ENCODE results near the gene NAA25. TPM values are rescaled to one million over a fixed set of nuclear protein-coding genes. Genes with fewer than 3 reads are reported as not detected.

NAA25 gene
- total RNA-seq (2022; extraction: Qiagen RNA extraction; ENCODE audit: low read depth) = 15.6 to 24.3 TPM (median 22.3 TPM) in 5 replicates

GRCh38 chr12:112108202-112109079, at the start of gene NAA25:
Gene NAA25 (minus strand): TSS chr12:112108783. CDS start chr12:112108773, 10 bp downstream.

GRCh38 chr12:112125250-112125999, 16.8 kb upstream of the NAA25 start, which contains the start of gene TRAFD1:
Gene TRAFD1 (plus strand): TSS chr12:112125560. CDS start chr12:112130523, 4,963 bp downstream.

GRCh38 chr12:112012775-112013600, 95.6 kb downstream of the NAA25 start, which contains the start of the genes ERP29 and TMEM116:
Gene ERP29 (plus strand): TSS chr12:112013426. CDS start chr12:112013466, 40 bp downstream.
Gene TMEM116 (minus strand): TSS chr12:112013165. CDS start chr12:112005270, 7,895 bp downstream.

Other genes with a start within 250 kb of the NAA25 start
- 5.1 to 6.9 TPM (median 6.2 TPM) in 5 replicates for gene TMEM116, start 95.6 kb downstream of the NAA25 start, total RNA-seq (2022; extraction: Qiagen RNA extraction; ENCODE audit: low read depth)
- 119 to 141 TPM (median 128 TPM) in 5 replicates for gene ERP29, start 95.4 kb downstream of the NAA25 start, total RNA-seq (2022; extraction: Qiagen RNA extraction; ENCODE audit: low read depth)
- 17.1 to 20.2 TPM (median 19.0 TPM) in 5 replicates for gene TRAFD1, start 16.8 kb upstream of the NAA25 start, total RNA-seq (2022; extraction: Qiagen RNA extraction; ENCODE audit: low read depth)